ENCODE measurements around the gene RAP2C.
"Not testable (repeated sequence)": the region's sequence is repeated elsewhere in the genome, so short reads cannot be mapped to it uniquely, and the experiment has no call there.

The RAP2C gene

GRCh38 chrX:132181364-132181763, 37.9 kb downstream of the RAP2C start:
- no peaks in the 10 kb centered on the region for H3K9me3 ChIP-seq (ENCODE audit: control insufficient read depth, insufficient read depth, low read length)
- no peaks in the 10 kb centered on the region for H3K36me3 ChIP-seq (ENCODE audit: insufficient read depth, low read length)
- peaks cover 10% of the 10 kb centered on the region for H3K4me1 ChIP-seq (ENCODE audit: insufficient read depth, low read length)
- H3K9ac ChIP-seq (ENCODE audit: low read depth, low read length), result no peak overlapping the region

GRCh38 chrX:132180929-132181328, 38.3 kb downstream of the RAP2C start:
- no peak overlapping the region for H3K9ac ChIP-seq (ENCODE audit: low read depth, low read length)
- H3K4me1 ChIP-seq (ENCODE audit: insufficient read depth, low read length), result peaks cover 10% of the 10 kb centered on the region
- no peaks in the 10 kb centered on the region for H3K36me3 ChIP-seq (ENCODE audit: insufficient read depth, low read length)
- no peaks in the 10 kb centered on the region for H3K9me3 ChIP-seq (ENCODE audit: control insufficient read depth, insufficient read depth, low read length)

GRCh38 chrX:132173647-132174046, 45.6 kb downstream of the RAP2C start:
- Histone ChIP-seq H3K9ac (ENCODE audit: low read depth, low read length) (no peak overlapping the region), H3K9me3 (ENCODE audit: control insufficient read depth, insufficient read depth, low read length) (no peaks in the 10 kb centered on the region), H3K4me1 (ENCODE audit: insufficient read depth, low read length) (peaks cover 19% of the 10 kb centered on the region; the same call in 1 of the 2 replicates), H3K36me3 (ENCODE audit: insufficient read depth, low read length) (no peaks in the 10 kb centered on the region)

GRCh38 chrX:132171881-132172280, 47.4 kb downstream of the RAP2C start:
- no peaks in the 10 kb centered on the region for H3K36me3 ChIP-seq (ENCODE audit: insufficient read depth, low read length)
- H3K9me3 ChIP-seq (ENCODE audit: control insufficient read depth, insufficient read depth, low read length), result no peaks in the 10 kb centered on the region
- H3K4me1 ChIP-seq (ENCODE audit: insufficient read depth, low read length), result peaks cover 19% of the 10 kb centered on the region; the same call in 1 of the 2 replicates
- H3K9ac ChIP-seq (ENCODE audit: low read depth, low read length), result no peak overlapping the region

- Histone ChIP-seq H3K9me3 (ENCODE audit: control insufficient read depth, insufficient read depth, low read length) (no peaks in the 10 kb centered on the region), H3K9ac (ENCODE audit: low read depth, low read length) (no peak overlapping the region), H3K36me3 (ENCODE audit: insufficient read depth, low read length) (no peaks in the 10 kb centered on the region), H3K4me1 (ENCODE audit: insufficient read depth, low read length) (peaks cover 19% of the 10 kb centered on the region; the same call in 1 of the 2 replicates)
These were observed 47.8 kb downstream of the RAP2C start for GRCh38 chrX:132171478-132171877.

- Histone ChIP-seq H3K36me3 (ENCODE audit: insufficient read depth, low read length) (no peaks in the 10 kb centered on the region), H3K4me1 (ENCODE audit: insufficient read depth, low read length) (peaks cover 15% of the 10 kb centered on the region; the same call in 1 of the 2 replicates), H3K9me3 (ENCODE audit: control insufficient read depth, insufficient read depth, low read length) (no peaks in the 10 kb centered on the region), H3K9ac (ENCODE audit: low read depth, low read length) (no peak overlapping the region)
These were observed 49.7 kb downstream of the RAP2C start for GRCh38 chrX:132169554-132169953.

GRCh38 chrX:132165651-132166050, 53.6 kb downstream of the RAP2C start:
- no peaks in the 10 kb centered on the region for H3K36me3 ChIP-seq (ENCODE audit: insufficient read depth, low read length)
- H3K9me3 ChIP-seq (ENCODE audit: control insufficient read depth, insufficient read depth, low read length), result peaks cover 3% of the 10 kb centered on the region; the same call in 1 of the 2 replicates
- no peaks in the 10 kb centered on the region for H3K4me1 ChIP-seq (ENCODE audit: insufficient read depth, low read length)
- H3K9ac ChIP-seq (ENCODE audit: low read depth, low read length), result no peak overlapping the region

GRCh38 chrX:132165005-132165404, 54.2 kb downstream of the RAP2C start:
- Histone ChIP-seq H3K9me3 (ENCODE audit: control insufficient read depth, insufficient read depth, low read length) (peaks cover 3% of the 10 kb centered on the region; the same call in 1 of the 2 replicates), H3K9ac (ENCODE audit: low read depth, low read length) (no peak overlapping the region), H3K4me1 (ENCODE audit: insufficient read depth, low read length) (no peaks in the 10 kb centered on the region), H3K36me3 (ENCODE audit: insufficient read depth, low read length) (no peaks in the 10 kb centered on the region)

- not testable (repeated sequence) for H3K9me3 ChIP-seq (ENCODE audit: control insufficient read depth, insufficient read depth, low read length); H3K9ac ChIP-seq (ENCODE audit: low read depth, low read length); H3K4me1 ChIP-seq (ENCODE audit: insufficient read depth, low read length); H3K36me3 ChIP-seq (ENCODE audit: insufficient read depth, low read length)
These were observed 56.2 kb downstream of the RAP2C start for GRCh38 chrX:132163094-132163493.

GRCh38 chrX:132153166-132153565, 66.1 kb downstream of the RAP2C start:
- Histone ChIP-seq H3K9ac (ENCODE audit: low read depth, low read length) (no peak overlapping the region), H3K4me1 (ENCODE audit: insufficient read depth, low read length) (no peaks in the 10 kb centered on the region), H3K36me3 (ENCODE audit: insufficient read depth, low read length) (no peaks in the 10 kb centered on the region), H3K9me3 (ENCODE audit: control insufficient read depth, insufficient read depth, low read length) (no peaks in the 10 kb centered on the region)

All from ES-I3 (cell line).